HG02623 (cell line): ENCODE data around the gene MRPL20.
"Not testable (repeated sequence)": the region's sequence is repeated elsewhere in the genome, so short reads cannot be mapped to it uniquely, and the experiment has no call there.

Experiments
- ATAC-seq: cut with Tn5 transposase; IDR thresholded peaks from one replicate; pipeline ENCODE4 v1.9.1; 2021; ENCODE audit warnings: moderate library complexity; ENCODE audit not compliant: unreplicated experiment

The MRPL20 gene

GRCh38 chr1:1427106-1427819 lies 20.2 kb upstream of the MRPL20 start:
- ATAC-seq = no peak

GRCh38 chr1:1426496-1427105 lies 19.5 kb upstream of the MRPL20 start:
- no peak for ATAC-seq

- no peak for ATAC-seq
Observed at GRCh38 chr1:1425753-1426495, 18.8 kb upstream of the MRPL20 start.

GRCh38 chr1:1425426-1425752 lies 18.3 kb upstream of the MRPL20 start:
- ATAC-seq = no peak

GRCh38 chr1:1424707-1425106 lies 17.6 kb upstream of the MRPL20 start:
- ATAC-seq = no peak

- ATAC-seq = no peak
Observed at GRCh38 chr1:1423245-1423597, 16.1 kb upstream of the MRPL20 start.

- no peak for ATAC-seq
Observed at GRCh38 chr1:1422465-1423244, 15.6 kb upstream of the MRPL20 start.

GRCh38 chr1:1421907-1422464 lies 14.9 kb upstream of the MRPL20 start:
- no peak for ATAC-seq

- ATAC-seq = no peak
Observed at GRCh38 chr1:1421147-1421906, 14.2 kb upstream of the MRPL20 start, which contains the start of gene ANKRD65. TSS of gene ANKRD65 (minus strand) at chr1:1421276. CDS start at chr1:1421005, 271 bp downstream.

GRCh38 chr1:1420654-1421141 lies 13.6 kb upstream of the MRPL20 start:
- no peak for ATAC-seq

- no peak for ATAC-seq
Observed at GRCh38 chr1:1419813-1420653, 12.9 kb upstream of the MRPL20 start.

- ATAC-seq = no peak
Observed at GRCh38 chr1:1419363-1419812, 12.3 kb upstream of the MRPL20 start.

GRCh38 chr1:1418464-1419362 lies 11.6 kb upstream of the MRPL20 start:
- ATAC-seq = no peak

GRCh38 chr1:1417825-1418463 lies 10.9 kb upstream of the MRPL20 start:
- not testable (repeated sequence) for ATAC-seq

GRCh38 chr1:1417396-1417795 lies 10.3 kb upstream of the MRPL20 start:
- not testable (repeated sequence) for ATAC-seq

- ATAC-seq = no peak
Observed at GRCh38 chr1:1415751-1416150, 8.7 kb upstream of the MRPL20 start.

GRCh38 chr1:1412311-1412902 lies 5.3 kb upstream of the MRPL20 start:
- ATAC-seq = not testable (repeated sequence)
